A673 (cell line): Measurements from ENCODE around the gene CORO6.

Experiments used
- EZH2 ChIP-seq: fragments of 200-600 bp; sonication (generic); IDR thresholded peaks from 2 replicates; pipeline ENCODE4 v1.6.1; 2017; ENCODE audit warnings: borderline replicate concordance, low read depth, mild to moderate bottlenecking, mixed read lengths, antibody characterized with exemption, low read length; ENCODE audit not compliant: poor library complexity, severe bottlenecking
- TF ChIP-seq, protein P1 (sequence below): fragments of 300-800, 200-600 bp; sonication (generic); conservative IDR thresholded peaks from 2 replicates; pipeline ENCODE4 v1.5.1; 2017; ENCODE audit warnings: low read depth, mild to moderate bottlenecking, antibody characterized with exemption, low read length, moderate library complexity, mixed read lengths

DNA sequence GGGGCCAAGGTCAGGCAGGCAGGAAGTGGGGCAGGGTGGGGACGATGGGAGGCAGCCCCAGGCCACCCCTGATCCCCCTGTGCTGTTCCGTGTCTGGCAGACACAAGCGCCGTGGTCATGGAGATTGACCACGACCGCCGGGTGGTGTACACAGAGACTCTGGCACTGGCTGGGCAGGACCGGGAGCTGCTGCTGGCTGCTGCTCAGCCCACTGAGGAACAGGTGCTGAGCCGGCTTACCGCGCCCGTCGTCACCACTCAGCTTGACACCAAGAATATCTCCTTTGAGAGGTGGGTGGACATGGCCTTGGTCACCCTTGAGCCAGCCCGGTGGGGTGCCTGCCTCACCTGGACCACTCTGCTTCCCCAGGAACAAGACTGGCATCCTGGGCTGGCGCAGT is 13.7 kb downstream of the CORO6 start:
- TF ChIP-seq, protein P1, sequence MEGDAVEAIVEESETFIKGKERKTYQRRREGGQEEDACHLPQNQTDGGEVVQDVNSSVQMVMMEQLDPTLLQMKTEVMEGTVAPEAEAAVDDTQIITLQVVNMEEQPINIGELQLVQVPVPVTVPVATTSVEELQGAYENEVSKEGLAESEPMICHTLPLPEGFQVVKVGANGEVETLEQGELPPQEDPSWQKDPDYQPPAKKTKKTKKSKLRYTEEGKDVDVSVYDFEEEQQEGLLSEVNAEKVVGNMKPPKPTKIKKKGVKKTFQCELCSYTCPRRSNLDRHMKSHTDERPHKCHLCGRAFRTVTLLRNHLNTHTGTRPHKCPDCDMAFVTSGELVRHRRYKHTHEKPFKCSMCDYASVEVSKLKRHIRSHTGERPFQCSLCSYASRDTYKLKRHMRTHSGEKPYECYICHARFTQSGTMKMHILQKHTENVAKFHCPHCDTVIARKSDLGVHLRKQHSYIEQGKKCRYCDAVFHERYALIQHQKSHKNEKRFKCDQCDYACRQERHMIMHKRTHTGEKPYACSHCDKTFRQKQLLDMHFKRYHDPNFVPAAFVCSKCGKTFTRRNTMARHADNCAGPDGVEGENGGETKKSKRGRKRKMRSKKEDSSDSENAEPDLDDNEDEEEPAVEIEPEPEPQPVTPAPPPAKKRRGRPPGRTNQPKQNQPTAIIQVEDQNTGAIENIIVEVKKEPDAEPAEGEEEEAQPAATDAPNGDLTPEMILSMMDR = no peak
- no peak for TF ChIP-seq EZH2
